ENCODE results near the gene NDUFS6. TPM values are rescaled to one million over a fixed set of nuclear protein-coding genes. Genes with fewer than 3 reads are reported as not detected.

NDUFS6 gene
- total RNA-seq, 1 experiment from 2014 or later = 88.1 TPM

DNA sequence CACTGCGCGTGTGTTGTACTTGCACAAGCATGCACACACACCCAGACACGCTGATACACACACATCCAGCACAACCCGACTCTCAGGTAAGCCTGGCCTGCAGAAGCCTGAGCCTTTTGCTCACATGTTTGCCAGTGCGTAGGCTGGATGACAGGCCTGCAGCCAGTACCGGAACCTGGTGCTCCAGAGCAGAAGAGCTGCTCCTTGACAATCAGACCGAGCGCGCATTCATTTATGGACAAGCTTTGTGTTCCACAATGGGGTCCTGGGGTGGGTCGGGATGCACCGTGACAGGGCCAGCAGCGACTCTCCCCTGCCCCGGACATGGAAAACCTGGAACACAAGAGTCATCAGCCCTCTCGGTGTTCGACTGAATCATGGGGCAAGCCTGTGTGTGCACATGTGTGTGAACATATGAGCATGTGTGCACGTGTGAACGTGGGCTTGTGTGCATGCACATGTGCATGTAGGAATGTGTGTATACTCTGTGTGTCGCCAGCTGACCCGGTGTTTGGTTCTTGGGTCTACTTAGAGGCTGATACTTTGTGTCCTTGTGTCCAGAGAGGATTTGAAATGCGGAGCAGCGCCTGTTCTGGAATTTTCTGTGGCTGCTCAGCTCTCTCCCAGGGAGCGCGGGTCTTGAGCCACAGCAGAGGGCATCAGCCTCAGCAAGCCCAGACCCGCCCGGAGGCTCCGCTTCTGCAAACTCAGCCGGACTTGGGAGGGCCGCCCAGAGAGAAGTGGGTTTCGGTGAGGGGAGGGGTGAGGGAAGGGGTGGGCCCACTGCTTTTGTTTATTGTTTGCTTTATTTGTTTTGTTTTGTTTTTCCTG is 49.3 kb downstream of the NDUFS6 start:
- in situ Hi-C loops (cut with HindIII; ENCODE audit: low pct_unique_long_range_greater_than_20kb, low sequenced_read_pairs) = no loop called here
- no peak for DNase-seq (ENCODE audit: low read depth, low spot score)

DNA sequence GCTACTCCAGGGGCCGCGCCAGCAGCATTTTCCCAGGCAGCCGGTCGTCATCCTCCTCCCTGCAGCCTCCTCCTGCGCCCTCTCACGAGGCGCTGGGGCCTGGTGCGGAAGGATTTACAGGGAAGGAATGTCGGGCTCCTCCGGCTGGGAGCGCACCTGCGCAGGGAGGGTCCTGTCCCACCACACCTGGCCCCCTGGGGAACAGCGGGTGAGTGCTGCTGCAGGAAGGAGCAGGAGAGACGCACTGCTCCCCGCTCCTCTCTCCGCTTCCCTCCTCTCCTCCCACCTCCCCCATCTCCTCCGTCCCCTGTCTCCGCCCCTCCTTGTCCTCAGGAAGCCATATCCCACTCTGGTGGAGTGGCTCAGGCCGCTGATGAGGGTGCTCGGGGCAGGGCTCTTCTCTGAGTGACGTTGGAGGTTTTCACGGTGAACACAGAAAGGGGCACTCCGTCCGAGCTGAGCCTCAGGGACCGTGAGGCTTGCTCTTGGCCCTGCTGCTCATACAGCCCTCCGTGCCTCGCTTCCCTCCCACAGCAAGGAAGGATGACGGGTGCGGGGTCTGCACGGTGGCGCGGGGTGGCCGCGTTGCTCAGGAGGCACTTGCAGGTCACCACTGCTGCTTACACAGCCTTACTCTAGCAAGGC is 50.2 kb downstream of the NDUFS6 start:
- DNase-seq (ENCODE audit: low read depth, low spot score) = no peak
- in situ Hi-C loops (cut with HindIII; ENCODE audit: low pct_unique_long_range_greater_than_20kb, low sequenced_read_pairs) = no loop called here

DNA sequence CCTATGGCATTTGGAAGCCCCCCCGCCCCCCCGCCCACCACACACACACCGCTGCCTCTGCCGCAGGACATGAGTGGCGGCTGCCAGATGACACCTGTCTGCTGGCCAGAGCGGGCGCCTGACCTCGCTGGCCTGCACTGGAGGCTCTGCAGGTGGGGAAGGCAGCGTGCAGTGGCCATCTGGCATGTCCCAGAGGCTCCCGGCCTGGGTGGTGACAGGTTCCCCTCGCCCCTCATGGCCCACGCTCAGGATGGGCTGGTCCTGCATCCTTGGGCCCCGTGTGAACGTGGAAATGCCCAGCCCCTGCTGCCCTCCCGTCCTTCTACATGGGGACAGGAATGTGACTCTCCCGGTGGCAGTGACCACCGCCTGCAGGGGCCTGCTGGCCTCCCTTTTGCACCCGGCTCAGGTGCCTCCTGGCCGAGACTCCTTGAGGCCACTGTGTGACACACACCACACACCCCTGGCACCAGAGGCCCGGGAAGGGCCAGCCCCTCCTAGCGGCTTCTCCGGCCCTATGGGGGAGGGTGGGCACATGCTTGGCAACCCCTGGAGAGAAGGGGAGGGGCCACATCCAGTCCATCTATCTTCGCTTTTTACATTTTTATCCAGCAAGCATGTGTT is 51.2 kb downstream of the NDUFS6 start:
- in situ Hi-C loops (cut with HindIII; ENCODE audit: low pct_unique_long_range_greater_than_20kb, low sequenced_read_pairs) = no loop called here
- DNase-seq (ENCODE audit: low read depth, low spot score) = no peak

DNA sequence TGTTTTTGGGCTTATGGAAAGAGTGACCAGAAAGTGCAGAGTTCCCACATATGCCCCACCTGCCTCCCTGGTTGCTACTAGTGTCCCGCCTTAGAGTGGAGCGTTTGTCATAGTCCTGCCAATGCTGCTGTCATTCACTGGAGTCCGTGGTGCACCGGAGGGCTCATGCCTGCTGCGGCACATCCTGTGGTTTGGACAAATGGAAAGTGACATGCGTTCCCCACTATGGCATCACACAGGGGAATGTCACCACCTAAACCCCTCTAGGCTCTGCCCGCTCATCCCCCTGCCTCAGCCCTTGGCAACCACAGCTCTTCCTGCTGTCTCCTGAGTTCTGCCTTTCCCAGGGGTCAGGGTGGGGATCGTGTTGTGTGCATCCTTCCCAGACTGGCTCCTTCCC is 52.3 kb downstream of the NDUFS6 start:
- DNase-seq (ENCODE audit: low read depth, low spot score) = no peak
- in situ Hi-C loops (cut with HindIII; ENCODE audit: low pct_unique_long_range_greater_than_20kb, low sequenced_read_pairs) = no loop called here

DNA sequence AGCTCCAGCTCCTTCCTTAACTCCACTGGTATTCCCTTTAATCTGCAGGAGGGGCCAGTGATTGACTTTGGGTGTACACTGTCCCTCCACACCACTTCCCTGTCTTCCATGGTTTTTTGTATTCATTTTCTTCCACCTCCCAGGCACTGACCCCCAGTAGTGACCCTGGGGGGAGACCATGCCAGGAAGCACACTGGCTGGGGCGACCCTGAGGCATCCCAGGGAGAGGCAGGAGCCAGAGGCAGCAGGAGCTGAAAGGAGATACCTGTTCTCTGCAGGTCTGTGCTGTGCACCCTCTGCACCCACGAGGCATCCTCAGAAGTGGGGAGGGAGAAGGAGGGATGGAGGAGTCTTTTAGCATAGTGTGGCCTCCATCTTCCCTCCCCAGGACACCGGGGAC is 53.9 kb downstream of the NDUFS6 start:
- in situ Hi-C loops (cut with HindIII; ENCODE audit: low pct_unique_long_range_greater_than_20kb, low sequenced_read_pairs) = no loop called here
- DNase-seq (ENCODE audit: low read depth, low spot score) = no peak

DNA sequence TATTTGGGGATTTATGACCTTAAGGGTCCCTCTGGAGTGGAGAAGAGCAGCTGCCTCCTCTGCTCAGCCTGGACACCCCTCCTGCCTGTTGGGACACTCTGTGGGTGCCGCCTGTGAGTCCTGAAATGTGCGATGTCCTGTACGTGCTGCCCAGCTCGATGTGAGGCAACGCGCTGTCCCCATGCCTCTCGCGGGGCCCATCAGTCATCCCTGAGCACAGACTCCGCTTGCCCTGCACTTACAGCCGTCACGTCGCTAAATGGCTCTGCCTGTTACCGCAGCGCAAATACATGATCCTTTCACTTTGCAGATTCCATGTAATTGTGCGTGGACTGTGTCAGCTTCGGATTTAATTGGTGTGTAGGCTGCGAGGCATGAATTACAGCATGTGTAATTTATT is 54.4 kb downstream of the NDUFS6 start:
- in situ Hi-C loops (cut with HindIII; ENCODE audit: low pct_unique_long_range_greater_than_20kb, low sequenced_read_pairs) = no loop called here
- DNase-seq (ENCODE audit: low read depth, low spot score) = no peak

GRCh38 chr5:1856596-1857255 is 55.5 kb downstream of the NDUFS6 start:
- DNase-seq (ENCODE audit: low read depth, low spot score) = no peak
- in situ Hi-C loops (cut with HindIII; ENCODE audit: low pct_unique_long_range_greater_than_20kb, low sequenced_read_pairs) = no loop called here

DNA sequence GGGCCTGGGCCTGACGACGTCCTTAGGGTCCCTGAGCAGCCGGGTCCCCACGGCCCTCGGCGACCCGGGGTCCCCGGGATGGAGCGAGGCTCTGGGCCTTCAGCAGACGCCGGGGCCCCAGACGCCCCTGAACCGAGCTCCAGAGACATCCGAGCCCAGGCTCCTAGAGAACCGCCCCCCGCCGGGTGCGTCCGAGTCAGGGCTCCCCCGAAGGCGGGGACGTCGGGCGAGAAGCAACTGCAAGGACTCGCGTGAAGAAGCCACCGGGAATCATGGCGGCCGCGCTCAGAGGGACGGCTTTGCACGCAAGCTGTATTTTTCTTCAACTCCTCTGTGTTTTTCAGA is 56.0 kb downstream of the NDUFS6 start:
- in situ Hi-C loops (cut with HindIII; ENCODE audit: low pct_unique_long_range_greater_than_20kb, low sequenced_read_pairs) = no loop called here
- DNase-seq (ENCODE audit: low read depth, low spot score) = no peak

DNA sequence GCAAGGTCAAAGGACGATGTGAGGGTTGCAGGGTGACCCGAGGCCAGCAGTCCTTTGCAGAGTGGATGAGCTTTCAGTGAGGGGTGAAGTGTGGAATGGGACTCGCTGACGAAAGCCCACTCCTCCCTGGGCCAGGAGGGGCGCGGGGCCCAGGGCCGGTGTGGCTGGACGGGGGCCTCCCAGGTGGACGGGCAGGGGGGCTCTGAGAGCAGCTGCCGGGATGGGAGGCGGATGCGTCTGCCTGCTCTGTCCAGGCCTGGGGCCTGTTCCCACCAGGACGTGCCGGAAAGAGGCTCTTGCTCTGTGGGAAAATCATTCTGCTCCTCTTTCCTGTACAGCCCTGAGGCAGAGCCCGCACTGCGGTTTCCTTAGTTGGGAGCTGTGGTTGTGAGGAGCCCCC is 57.2 kb downstream of the NDUFS6 start:
- in situ Hi-C loops (cut with HindIII; ENCODE audit: low pct_unique_long_range_greater_than_20kb, low sequenced_read_pairs) = no loop called here
- DNase-seq (ENCODE audit: low read depth, low spot score) = no peak

DNA sequence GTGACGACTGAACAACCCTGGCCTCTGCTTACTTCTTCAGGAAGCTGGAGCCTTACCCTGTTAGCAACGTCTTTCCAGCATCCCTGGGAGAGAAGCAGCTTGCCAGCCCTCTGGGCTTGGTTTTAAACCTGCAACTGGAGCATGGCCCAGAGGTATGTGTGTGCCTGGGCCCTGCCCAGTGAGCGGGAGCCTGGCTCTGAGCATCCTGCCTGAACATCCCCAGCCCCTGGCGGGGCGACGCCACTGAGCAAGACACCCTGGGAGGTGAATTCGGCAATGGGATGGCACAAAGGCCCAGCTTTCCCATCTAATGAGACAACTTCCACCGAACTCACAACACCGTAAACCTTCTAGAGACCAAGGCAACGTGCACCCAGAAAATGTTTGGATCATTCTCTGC is 57.9 kb downstream of the NDUFS6 start:
- in situ Hi-C loops (cut with HindIII; ENCODE audit: low pct_unique_long_range_greater_than_20kb, low sequenced_read_pairs) = no loop called here
- no peak for DNase-seq (ENCODE audit: low read depth, low spot score)

DNA sequence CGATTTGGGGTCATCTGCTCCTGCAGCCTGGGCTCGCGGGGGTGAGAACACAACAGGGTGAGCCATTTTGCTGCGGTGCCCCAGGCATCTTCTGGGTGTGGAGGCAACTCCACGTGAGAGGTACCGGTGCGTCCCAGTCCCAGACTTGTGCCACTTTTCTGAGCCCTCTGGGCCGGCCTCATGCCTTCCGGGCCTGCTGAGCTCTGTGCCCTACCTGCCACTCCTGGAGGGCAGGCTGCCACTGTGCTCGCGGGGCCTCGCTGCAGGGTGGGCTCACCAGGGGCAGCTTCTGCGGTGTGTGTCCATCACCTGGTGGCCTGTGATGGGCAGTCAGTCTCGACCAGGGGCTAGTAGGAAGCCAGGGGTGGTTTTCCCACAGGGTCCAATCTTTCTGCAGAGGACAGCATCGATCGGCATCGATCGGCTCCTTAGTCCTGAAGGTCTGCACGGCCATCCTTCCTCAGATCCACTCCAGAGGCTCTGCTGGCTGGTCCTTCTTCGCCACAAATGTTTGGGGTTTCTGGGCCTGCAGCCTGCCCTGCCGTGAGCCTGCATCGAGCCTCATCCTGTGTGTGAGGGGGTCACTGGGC is 58.9 kb downstream of the NDUFS6 start:
- no peak for DNase-seq (ENCODE audit: low read depth, low spot score)
- in situ Hi-C loops (cut with HindIII; ENCODE audit: low pct_unique_long_range_greater_than_20kb, low sequenced_read_pairs) = no loop called here

- in situ Hi-C loops (cut with HindIII; ENCODE audit: low pct_unique_long_range_greater_than_20kb, low sequenced_read_pairs) = no loop called here
- no peak for DNase-seq (ENCODE audit: low read depth, low spot score)
Measured at GRCh38 chr5:1860949-1861348, 59.7 kb downstream of the NDUFS6 start.

GRCh38 chr5:1864896-1865440 is 63.8 kb downstream of the NDUFS6 start:
- in situ Hi-C loops (cut with HindIII; ENCODE audit: low pct_unique_long_range_greater_than_20kb, low sequenced_read_pairs) = no loop called here
- no peak for DNase-seq (ENCODE audit: low read depth, low spot score)

DNA sequence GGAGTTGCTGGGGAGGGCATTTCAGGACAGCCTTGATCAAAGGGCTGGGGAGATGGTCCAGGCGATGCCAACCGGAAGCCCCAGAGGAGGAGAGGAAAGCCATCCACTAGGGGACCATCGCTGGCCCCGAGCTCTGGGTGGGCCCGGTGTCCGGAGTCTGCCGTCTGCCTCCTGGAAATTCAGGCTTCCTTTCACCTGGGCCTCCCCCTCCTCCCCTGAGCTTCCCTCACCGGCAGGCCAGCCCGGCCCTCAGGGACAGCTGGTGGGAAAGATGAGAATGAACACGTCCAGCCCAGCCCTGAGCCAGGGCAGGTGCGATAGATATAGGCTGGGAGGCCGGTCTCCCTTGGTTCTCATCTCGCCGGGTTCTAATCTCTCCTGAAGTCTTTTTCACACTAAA is 64.3 kb downstream of the NDUFS6 start:
- in situ Hi-C loops (cut with HindIII; ENCODE audit: low pct_unique_long_range_greater_than_20kb, low sequenced_read_pairs) = no loop called here
- no peak for DNase-seq (ENCODE audit: low read depth, low spot score)
